Transverse colon (tissue), 3 donors: ENCODE results near the gene SMG6.

Experiments used
- CTCF ChIP-seq, 5 experiments: fragments of 200-600 bp in 3 of 5; fragments of 450-650 bp in 2 of 5; sonication (generic) in 3 of 5; IDR thresholded peaks; 1 replicate in 2 of 5; 2 replicates in 3 of 5; pipeline ENCODE4 v1.5.1; 2016 to 2017; ENCODE audit warnings: antibody characterized with exemption in 5 of 5, inconsistent platforms in 3 of 5, mild to moderate bottlenecking in 2 of 5, moderate library complexity in 1 of 5
- EP300 ChIP-seq: sonication (generic); formaldehyde crosslinking; IDR thresholded peaks from one replicate; pipeline ENCODE4 v1.6.1; 2017; ENCODE audit warnings: antibody characterized with exemption, low read depth
- POLR2A ChIP-seq: fragments of 450-650 bp; IDR thresholded peaks from one replicate; pipeline ENCODE4 v1.6.1; 2016; ENCODE audit warnings: antibody characterized with exemption, mild to moderate bottlenecking, moderate library complexity

GRCh38 chr17:2233441-2233947 lies 70.1 kb downstream of the SMG6 start:
- TF ChIP-seq CTCF (IDR thresholded peaks at IDR 0.05) (no peak), POLR2A (no peak), EP300 (no peak)
